ENCODE data around the gene KRTAP22-1.

Gene KRTAP22-1

GRCh38 chr21:30592140-30592539 is 8.7 kb upstream of the KRTAP22-1 start, which contains the start of gene KRTAP6-3:
Gene KRTAP6-3 (plus strand): TSS chr21:30592440. CDS start chr21:30592446, 6 bp downstream.
- no peak for DNase-seq (ENCODE audit: low read depth)
- no peak for TF ChIP-seq CTCF (IDR thresholded peaks at IDR 0.05; ENCODE audit: low read depth, low read length, missing control alignments)
- H3K4me3 ChIP-seq (ENCODE audit: low read depth, low read length), result no peak within 1 kb of the TSS
- in situ Hi-C loops (cut with HindIII; ENCODE audit: low sequenced_read_pairs), result no loop called here

- no peak for TF ChIP-seq CTCF (IDR thresholded peaks at IDR 0.05; ENCODE audit: low read depth, low read length, missing control alignments)
- no peak within 1 kb of the TSS for H3K4me3 ChIP-seq (ENCODE audit: low read depth, low read length)
- in situ Hi-C loops (cut with HindIII; ENCODE audit: low sequenced_read_pairs), result no loop called here
- no peak for DNase-seq (ENCODE audit: low read depth)
These were observed 2.1 kb upstream of the KRTAP22-1 start, which contains the start of gene KRTAP6-2 for GRCh38 chr21:30598802-30599201. Gene KRTAP6-2 (minus strand): TSS chr21:30598902. CDS start chr21:30598874, 28 bp downstream.

- no peak for DNase-seq (ENCODE audit: low read depth)
- TF ChIP-seq CTCF (IDR thresholded peaks at IDR 0.05; ENCODE audit: low read depth, low read length, missing control alignments), result no peak
- no peak overlapping the region for H3K4me3 ChIP-seq (ENCODE audit: low read depth, low read length)
- in situ Hi-C loops (cut with HindIII; ENCODE audit: low sequenced_read_pairs), result no loop called here
These were observed 5.1 kb downstream of the KRTAP22-1 start for GRCh38 chr21:30605968-30606367.

- no peak for DNase-seq (ENCODE audit: low read depth)
- H3K4me3 ChIP-seq (ENCODE audit: low read depth, low read length), result no peak overlapping the region
- no peak for TF ChIP-seq CTCF (IDR thresholded peaks at IDR 0.05; ENCODE audit: low read depth, low read length, missing control alignments)
- in situ Hi-C loops (cut with HindIII; ENCODE audit: low sequenced_read_pairs), result no loop called here
These were observed 11.2 kb downstream of the KRTAP22-1 start for GRCh38 chr21:30612132-30612531.

- DNase-seq (ENCODE audit: low read depth), result no peak
- TF ChIP-seq CTCF (IDR thresholded peaks at IDR 0.05; ENCODE audit: low read depth, low read length, missing control alignments), result no peak
- no peak within 1 kb of the TSS for H3K4me3 ChIP-seq (ENCODE audit: low read depth, low read length)
- in situ Hi-C loops (cut with HindIII; ENCODE audit: low sequenced_read_pairs), result no loop called here
These were observed 12.9 kb downstream of the KRTAP22-1 start, which contains the start of gene KRTAP6-1 for GRCh38 chr21:30613836-30614235. Gene KRTAP6-1 (minus strand): TSS chr21:30613930. CDS start chr21:30613904, 26 bp downstream.

- H3K4me3 ChIP-seq (ENCODE audit: low read depth, low read length), result no peak overlapping the region
- DNase-seq (ENCODE audit: low read depth), result no peak
- in situ Hi-C loops (cut with HindIII; ENCODE audit: low sequenced_read_pairs), result no loop called here
- TF ChIP-seq CTCF (IDR thresholded peaks at IDR 0.05; ENCODE audit: low read depth, low read length, missing control alignments), result no peak
These were observed 14.3 kb downstream of the KRTAP22-1 start for GRCh38 chr21:30615199-30615598.
